Neural cell (in vitro differentiated cells): Measurements from ENCODE around the gene MYO9A.

Experiments
- EP300 ChIP-seq: fragments of 450-650 bp; conservative IDR thresholded peaks from 2 replicates; pipeline ENCODE4 v1.6.1; 2014; ENCODE audit warnings: antibody characterized with exemption, mild to moderate bottlenecking, moderate library complexity; ENCODE audit not compliant: poor library complexity, severe bottlenecking
- EZH2 ChIP-seq: fragments of 200-600, 300-800 bp; shearing (Covaris generic), sonication (generic); IDR thresholded peaks from 2 replicates; pipeline ENCODE4 v1.6.1; 2014; ENCODE audit warnings: antibody characterized with exemption, low read length, borderline replicate concordance, mild to moderate bottlenecking; ENCODE audit not compliant: insufficient read depth, poor library complexity, severe bottlenecking
- POLR2AphosphoS5 ChIP-seq: IDR thresholded peaks from 2 replicates; pipeline ENCODE4 v1.6.1; 2012
- RAD21 ChIP-seq: fragments of 450-650 bp; conservative IDR thresholded peaks from 2 replicates; pipeline ENCODE4 v1.6.1; 2014; ENCODE audit warnings: antibody characterized with exemption, mild to moderate bottlenecking, moderate library complexity
- TAF1 ChIP-seq: IDR thresholded peaks from 2 replicates; pipeline ENCODE4 v1.6.1; 2012; ENCODE audit warnings: low read depth
- TF ChIP-seq, protein P1 (sequence below): fragments of 450-650 bp; IDR thresholded peaks from 2 replicates; pipeline ENCODE4 v1.5.1; 2014; ENCODE audit warnings: antibody characterized with exemption, mild to moderate bottlenecking, moderate library complexity; ENCODE audit not compliant: poor library complexity, severe bottlenecking
- TF ChIP-seq, protein P2 (sequence below): IDR thresholded peaks from 2 replicates; pipeline ENCODE4 v1.6.1; 2012; ENCODE audit warnings: borderline replicate concordance

DNA sequence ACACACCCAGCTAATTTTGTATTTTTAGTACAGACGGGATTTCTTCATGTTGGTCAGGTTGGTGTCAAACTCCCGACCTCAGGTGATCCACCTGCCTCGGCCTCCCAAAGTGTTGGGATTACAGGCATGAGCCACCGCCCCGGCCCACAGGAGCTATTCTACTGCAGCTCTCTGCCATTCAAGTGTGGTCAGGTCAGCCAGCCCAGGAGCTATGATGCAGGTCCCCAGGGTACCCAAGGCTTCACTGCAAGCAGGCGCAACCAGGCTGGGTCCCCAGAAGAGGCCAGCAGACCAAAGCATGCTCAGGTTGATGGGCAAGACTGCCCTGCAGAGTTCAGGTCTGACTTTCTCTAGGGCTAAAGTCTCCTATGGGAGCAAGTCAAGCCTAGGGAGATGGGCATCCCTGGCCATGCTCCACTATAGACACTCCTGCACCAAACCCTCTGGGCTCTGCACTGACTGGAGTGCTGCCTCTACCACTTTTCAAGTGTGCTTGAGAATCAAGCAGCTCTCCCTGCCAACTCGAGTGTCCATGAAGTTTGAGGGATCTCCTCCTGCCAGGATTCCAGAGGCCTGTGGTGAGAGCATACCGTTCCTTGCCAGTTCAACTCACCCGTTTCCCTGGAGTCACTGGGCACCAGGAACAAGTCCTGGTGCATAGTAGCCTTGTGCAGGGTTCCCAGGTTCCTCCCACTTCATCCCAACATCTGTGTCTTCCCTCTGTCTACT, 30.9 kb downstream of the MYO9A start:
- TF ChIP-seq EZH2 (no peak), POLR2AphosphoS5 (no peak), RAD21 (no peak), EP300 (no peak), TAF1 (no peak)
- TF ChIP-seq, protein P1, sequence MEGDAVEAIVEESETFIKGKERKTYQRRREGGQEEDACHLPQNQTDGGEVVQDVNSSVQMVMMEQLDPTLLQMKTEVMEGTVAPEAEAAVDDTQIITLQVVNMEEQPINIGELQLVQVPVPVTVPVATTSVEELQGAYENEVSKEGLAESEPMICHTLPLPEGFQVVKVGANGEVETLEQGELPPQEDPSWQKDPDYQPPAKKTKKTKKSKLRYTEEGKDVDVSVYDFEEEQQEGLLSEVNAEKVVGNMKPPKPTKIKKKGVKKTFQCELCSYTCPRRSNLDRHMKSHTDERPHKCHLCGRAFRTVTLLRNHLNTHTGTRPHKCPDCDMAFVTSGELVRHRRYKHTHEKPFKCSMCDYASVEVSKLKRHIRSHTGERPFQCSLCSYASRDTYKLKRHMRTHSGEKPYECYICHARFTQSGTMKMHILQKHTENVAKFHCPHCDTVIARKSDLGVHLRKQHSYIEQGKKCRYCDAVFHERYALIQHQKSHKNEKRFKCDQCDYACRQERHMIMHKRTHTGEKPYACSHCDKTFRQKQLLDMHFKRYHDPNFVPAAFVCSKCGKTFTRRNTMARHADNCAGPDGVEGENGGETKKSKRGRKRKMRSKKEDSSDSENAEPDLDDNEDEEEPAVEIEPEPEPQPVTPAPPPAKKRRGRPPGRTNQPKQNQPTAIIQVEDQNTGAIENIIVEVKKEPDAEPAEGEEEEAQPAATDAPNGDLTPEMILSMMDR: no peak
- TF ChIP-seq, protein P2, sequence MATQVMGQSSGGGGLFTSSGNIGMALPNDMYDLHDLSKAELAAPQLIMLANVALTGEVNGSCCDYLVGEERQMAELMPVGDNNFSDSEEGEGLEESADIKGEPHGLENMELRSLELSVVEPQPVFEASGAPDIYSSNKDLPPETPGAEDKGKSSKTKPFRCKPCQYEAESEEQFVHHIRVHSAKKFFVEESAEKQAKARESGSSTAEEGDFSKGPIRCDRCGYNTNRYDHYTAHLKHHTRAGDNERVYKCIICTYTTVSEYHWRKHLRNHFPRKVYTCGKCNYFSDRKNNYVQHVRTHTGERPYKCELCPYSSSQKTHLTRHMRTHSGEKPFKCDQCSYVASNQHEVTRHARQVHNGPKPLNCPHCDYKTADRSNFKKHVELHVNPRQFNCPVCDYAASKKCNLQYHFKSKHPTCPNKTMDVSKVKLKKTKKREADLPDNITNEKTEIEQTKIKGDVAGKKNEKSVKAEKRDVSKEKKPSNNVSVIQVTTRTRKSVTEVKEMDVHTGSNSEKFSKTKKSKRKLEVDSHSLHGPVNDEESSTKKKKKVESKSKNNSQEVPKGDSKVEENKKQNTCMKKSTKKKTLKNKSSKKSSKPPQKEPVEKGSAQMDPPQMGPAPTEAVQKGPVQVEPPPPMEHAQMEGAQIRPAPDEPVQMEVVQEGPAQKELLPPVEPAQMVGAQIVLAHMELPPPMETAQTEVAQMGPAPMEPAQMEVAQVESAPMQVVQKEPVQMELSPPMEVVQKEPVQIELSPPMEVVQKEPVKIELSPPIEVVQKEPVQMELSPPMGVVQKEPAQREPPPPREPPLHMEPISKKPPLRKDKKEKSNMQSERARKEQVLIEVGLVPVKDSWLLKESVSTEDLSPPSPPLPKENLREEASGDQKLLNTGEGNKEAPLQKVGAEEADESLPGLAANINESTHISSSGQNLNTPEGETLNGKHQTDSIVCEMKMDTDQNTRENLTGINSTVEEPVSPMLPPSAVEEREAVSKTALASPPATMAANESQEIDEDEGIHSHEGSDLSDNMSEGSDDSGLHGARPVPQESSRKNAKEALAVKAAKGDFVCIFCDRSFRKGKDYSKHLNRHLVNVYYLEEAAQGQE: no peak
